ENCODE results near the gene TMOD1.

DNA sequence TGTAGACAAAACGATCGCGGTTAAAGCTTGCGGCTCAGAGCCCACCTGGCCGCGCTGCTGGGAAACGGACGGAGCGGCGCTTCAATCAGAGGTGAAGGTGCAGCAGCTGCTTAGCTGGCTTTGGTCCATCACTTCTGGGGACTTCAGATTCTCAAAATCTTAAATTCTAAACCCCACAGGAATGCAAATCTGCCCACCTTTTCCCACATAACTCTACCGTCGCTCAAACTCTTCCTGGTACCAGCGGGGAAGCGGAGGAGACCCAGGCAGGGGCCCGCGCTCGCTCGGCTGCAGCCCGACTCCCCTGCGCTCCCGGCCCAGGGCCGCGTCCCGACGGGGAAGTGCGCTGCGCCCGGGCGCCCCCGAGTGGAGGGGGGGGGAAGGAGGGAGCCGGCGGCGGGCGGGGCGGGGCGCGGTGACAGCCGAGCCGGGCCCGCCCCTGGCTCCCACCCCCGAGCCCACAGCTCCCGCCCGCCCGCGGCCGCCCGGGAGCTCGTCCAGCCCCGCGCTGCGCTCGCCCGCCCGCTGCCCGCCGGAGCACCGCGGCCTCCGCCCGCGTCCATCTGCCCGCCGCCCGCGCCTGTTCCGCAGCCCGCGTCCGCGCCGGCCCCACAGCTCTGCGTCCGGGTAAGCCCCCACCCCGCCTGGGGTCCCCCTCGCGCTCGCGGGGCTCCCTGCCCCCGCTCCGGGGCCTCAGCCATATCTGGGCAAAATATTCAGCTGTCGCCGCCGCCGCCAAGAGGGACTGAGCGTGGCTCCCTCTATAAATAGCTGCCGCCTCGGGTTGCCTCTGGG lies at the start of gene TMOD1:
- TF ChIP-seq, protein P1, sequence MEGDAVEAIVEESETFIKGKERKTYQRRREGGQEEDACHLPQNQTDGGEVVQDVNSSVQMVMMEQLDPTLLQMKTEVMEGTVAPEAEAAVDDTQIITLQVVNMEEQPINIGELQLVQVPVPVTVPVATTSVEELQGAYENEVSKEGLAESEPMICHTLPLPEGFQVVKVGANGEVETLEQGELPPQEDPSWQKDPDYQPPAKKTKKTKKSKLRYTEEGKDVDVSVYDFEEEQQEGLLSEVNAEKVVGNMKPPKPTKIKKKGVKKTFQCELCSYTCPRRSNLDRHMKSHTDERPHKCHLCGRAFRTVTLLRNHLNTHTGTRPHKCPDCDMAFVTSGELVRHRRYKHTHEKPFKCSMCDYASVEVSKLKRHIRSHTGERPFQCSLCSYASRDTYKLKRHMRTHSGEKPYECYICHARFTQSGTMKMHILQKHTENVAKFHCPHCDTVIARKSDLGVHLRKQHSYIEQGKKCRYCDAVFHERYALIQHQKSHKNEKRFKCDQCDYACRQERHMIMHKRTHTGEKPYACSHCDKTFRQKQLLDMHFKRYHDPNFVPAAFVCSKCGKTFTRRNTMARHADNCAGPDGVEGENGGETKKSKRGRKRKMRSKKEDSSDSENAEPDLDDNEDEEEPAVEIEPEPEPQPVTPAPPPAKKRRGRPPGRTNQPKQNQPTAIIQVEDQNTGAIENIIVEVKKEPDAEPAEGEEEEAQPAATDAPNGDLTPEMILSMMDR (IDR thresholded peaks at IDR 0.05): peak in 2 of 5 experiments; percentile 20 to 43
- peak in 1 of 2 donors; percentile 50 for TF ChIP-seq POLR2A (IDR thresholded peaks at IDR 0.05)
